ENCODE results near the gene DGCR8. TPM values are rescaled to one million over a fixed set of nuclear protein-coding genes. Genes with fewer than 3 reads are reported as not detected.
A peak's percentile ranks its signal among the peaks of the same experiment; 100 is the strongest.

Gene DGCR8
- total RNA-seq, 4 donors from 2014 or later, result 16.9 to 27.6 (median 25.5) TPM

GRCh38 chr22:20111045-20111688, 31.1 kb downstream of the DGCR8 start:
- Histone ChIP-seq H3K9me3 (no peaks in the 10 kb centered on the region), H3K4me1 (peaks cover 0 to 19% (median 8%) of the 10 kb centered on the region in 3 donors), H3K36me3 (peaks cover 0 to 100% of the 10 kb centered on the region in 2 donors), H3K27ac (no peak overlapping the region), H3K4me3 (no peak overlapping the region), H3K27me3 (no peaks in the 10 kb centered on the region)
- WGBS, 2 donors (ENCODE audit: low coverage in 1 of 2), result 39 to 60% methylated on average over 6 to 9 of the region's 14 CpGs
- TF ChIP-seq EP300 (IDR thresholded peaks at IDR 0.05) (no peak), CTCF (IDR thresholded peaks at IDR 0.05) (no peak)
- ATAC-seq, result no peak

- no peak for TF ChIP-seq EP300 (IDR thresholded peaks at IDR 0.05)
- TF ChIP-seq CTCF (IDR thresholded peaks at IDR 0.05), result no peak
- TF ChIP-seq POLR2AphosphoS5 (IDR thresholded peaks at IDR 0.05), result no peak
- no peak for TF ChIP-seq POLR2A (IDR thresholded peaks at IDR 0.05)
- Histone ChIP-seq H3K4me3 (no peak overlapping the region), H3K36me3 (peaks cover 0 to 92% of the 10 kb centered on the region in 2 donors), H3K9me3 (no peaks in the 10 kb centered on the region), H3K4me1 (peaks cover 0 to 26% (median 12%) of the 10 kb centered on the region in 3 donors), H3K27ac (peak overlapping the region in 2 of 4 donors; percentile 1 to 14), H3K27me3 (no peaks in the 10 kb centered on the region)
- ATAC-seq, result no peak
- WGBS, 2 donors (ENCODE audit: low coverage in 1 of 2), result 11 to 20% methylated on average over 1 of the region's 7 CpGs
These were observed 31.9 kb downstream of the DGCR8 start for GRCh38 chr22:20111689-20112622.

GRCh38 chr22:20112623-20113511, 32.8 kb downstream of the DGCR8 start:
- TF ChIP-seq POLR2AphosphoS5 (IDR thresholded peaks at IDR 0.05), result no peak
- ATAC-seq, result no peak
- Histone ChIP-seq H3K27me3 (no peaks in the 10 kb centered on the region), H3K4me3 (no peak overlapping the region), H3K9me3 (no peaks in the 10 kb centered on the region), H3K27ac (peak overlapping the region in 2 of 4 donors; percentile 11 to 14), H3K4me1 (peaks cover 0 to 29% (median 12%) of the 10 kb centered on the region in 3 donors), H3K36me3 (peaks cover 0 to 83% of the 10 kb centered on the region in 2 donors)
- WGBS, 2 donors (ENCODE audit: low coverage in 1 of 2), result 80% methylated on average over 1 of the region's 26 CpGs; no CpG with 5 or more reads in 1 of the 2 donors

GRCh38 chr22:20113551-20114310, 33.7 kb downstream of the DGCR8 start:
- Histone ChIP-seq H3K27ac (peak overlapping the region in 2 of 4 donors; percentile 11 to 14), H3K27me3 (no peaks in the 10 kb centered on the region), H3K36me3 (peaks cover 0 to 75% of the 10 kb centered on the region in 2 donors), H3K4me1 (peaks cover 0 to 38% (median 19%) of the 10 kb centered on the region in 3 donors), H3K9me3 (no peaks in the 10 kb centered on the region), H3K4me3 (no peak overlapping the region)
- TF ChIP-seq CTCF (IDR thresholded peaks at IDR 0.05), result no peak
- TF ChIP-seq POLR2A (IDR thresholded peaks at IDR 0.05), result no peak
- TF ChIP-seq POLR2AphosphoS5 (IDR thresholded peaks at IDR 0.05), result no peak
- TF ChIP-seq EP300 (IDR thresholded peaks at IDR 0.05), result no peak
- ATAC-seq, result no peak
- 60 to 93% methylated on average over 1 to 6 of the region's 19 CpGs for WGBS, 2 donors (ENCODE audit: low coverage in 1 of 2)
